H9 (cell line): ENCODE results near the gene OR5K4. TPM values are rescaled to one million over a fixed set of nuclear protein-coding genes. Genes with fewer than 3 reads are reported as not detected.

Experiments used
- DNase-seq: peaks from one replicate; pipeline ENCODE4 v3.0.0-alpha.2; 2017
- H2AFZ ChIP-seq: one replicate; pipeline ENCODE4 v1.6.1; 2013; ENCODE audit warnings: mild to moderate bottlenecking, low read length, control low read depth, moderate library complexity
- H2AK5ac ChIP-seq: 2 replicates; pipeline ENCODE4 v1.6.1; 2013; ENCODE audit warnings: low read length, control low read depth, mixed read lengths; ENCODE audit not compliant: insufficient read length
- H2BK120ac ChIP-seq: one replicate; pipeline ENCODE4 v1.6.1; 2013; ENCODE audit warnings: low read depth, mild to moderate bottlenecking, low read length, control low read depth, inconsistent platforms; ENCODE audit not compliant: poor library complexity, severe bottlenecking
- H2BK12ac ChIP-seq: 2 replicates; pipeline ENCODE4 v1.6.1; 2013; ENCODE audit warnings: low read length, control low read depth, mixed read lengths, low read depth; ENCODE audit not compliant: insufficient read length
- H2BK15ac ChIP-seq: 2 replicates; pipeline ENCODE4 v1.6.1; 2013; ENCODE audit warnings: low read depth, low read length, control low read depth
- H2BK20ac ChIP-seq: one replicate; pipeline ENCODE4 v1.6.1; 2013; ENCODE audit warnings: low read depth, mild to moderate bottlenecking, low read length, control low read depth, inconsistent platforms; ENCODE audit not compliant: poor library complexity, severe bottlenecking
- H2BK5ac ChIP-seq: 2 replicates; pipeline ENCODE4 v1.6.1; 2013; ENCODE audit warnings: low read length, control low read depth, mixed read lengths; ENCODE audit not compliant: insufficient read length
- H3K14ac ChIP-seq: 2 replicates; pipeline ENCODE4 v1.6.1; 2013; ENCODE audit warnings: low read length, control low read depth; ENCODE audit not compliant: insufficient read depth
- H3K18ac ChIP-seq: 2 replicates; pipeline ENCODE4 v1.6.1; 2013; ENCODE audit warnings: low read depth, mild to moderate bottlenecking, mixed read lengths, low read length, control low read depth; ENCODE audit not compliant: insufficient read length
- H3K23ac ChIP-seq: 2 replicates; pipeline ENCODE4 v1.6.1; 2013; ENCODE audit warnings: low read length, control low read depth, mixed read lengths, low read depth; ENCODE audit not compliant: insufficient read length
- H3K23me2 ChIP-seq: 2 replicates; pipeline ENCODE4 v1.6.1; 2013; ENCODE audit warnings: low read depth, mild to moderate bottlenecking, mixed read lengths, low read length, control low read depth; ENCODE audit not compliant: insufficient read length, poor library complexity, severe bottlenecking
- H3K27ac ChIP-seq: 2 replicates; pipeline ENCODE4 v1.5.1; 2013; ENCODE audit warnings: low read length, control low read depth, mixed read lengths, low read depth; ENCODE audit not compliant: insufficient read length
- H3K27me3 ChIP-seq: 2 replicates; pipeline ENCODE4 v1.6.1; 2013; ENCODE audit warnings: low read length, control low read depth, inconsistent platforms; ENCODE audit not compliant: insufficient read depth
- H3K4ac ChIP-seq: 2 replicates; pipeline ENCODE4 v1.6.1; 2013; ENCODE audit warnings: low read depth, mild to moderate bottlenecking, control low read depth, inconsistent platforms, low read length, moderate library complexity
- H3K4me1 ChIP-seq: 2 replicates; pipeline ENCODE4 v1.6.1; 2013; ENCODE audit warnings: low read length, control low read depth, inconsistent platforms; ENCODE audit not compliant: insufficient read depth
- H3K4me2 ChIP-seq: 2 replicates; pipeline ENCODE4 v1.6.1; 2013; ENCODE audit warnings: low read length, control low read depth, mixed read lengths; ENCODE audit not compliant: insufficient read length, insufficient read depth
- H3K56ac ChIP-seq: 2 replicates; pipeline ENCODE4 v1.6.1; 2013; ENCODE audit warnings: low read depth, mild to moderate bottlenecking, mixed read lengths, low read length, control low read depth; ENCODE audit not compliant: insufficient read length
- H3K79me1 ChIP-seq: 2 replicates; pipeline ENCODE4 v1.6.1; 2013; ENCODE audit warnings: low read depth, mild to moderate bottlenecking, moderate library complexity, low read length, control low read depth, inconsistent platforms; ENCODE audit not compliant: insufficient read depth, poor library complexity, severe bottlenecking
- H3K79me2 ChIP-seq: 2 replicates; pipeline ENCODE4 v1.6.1; 2013; ENCODE audit warnings: low read length, control low read depth, inconsistent platforms; ENCODE audit not compliant: insufficient read depth
- H3K9ac ChIP-seq: 2 replicates; pipeline ENCODE4 v1.6.1; 2013; ENCODE audit warnings: low read length, control low read depth, mixed read lengths; ENCODE audit not compliant: insufficient read length; ENCODE audit errors: extremely low read depth
- H3K9me3 ChIP-seq: one replicate; pipeline ENCODE4 v1.6.1; 2013; ENCODE audit warnings: low read depth, low read length, inconsistent platforms; ENCODE audit not compliant: control insufficient read depth
- H3T11ph ChIP-seq: one replicate; pipeline ENCODE4 v1.6.1; 2013; ENCODE audit warnings: mild to moderate bottlenecking, low read length, control low read depth, inconsistent platforms
- H4K20me1 ChIP-seq: one replicate; pipeline ENCODE4 v1.6.1; 2013; ENCODE audit not compliant: control insufficient read depth, insufficient read length, insufficient read depth
- H4K5ac ChIP-seq: 2 replicates; pipeline ENCODE4 v1.6.1; 2013; ENCODE audit warnings: low read depth, mild to moderate bottlenecking, mixed read lengths, low read length, control low read depth; ENCODE audit not compliant: insufficient read length
- H4K8ac ChIP-seq: replicated peaks from 2 replicates; pipeline ENCODE4 v1.6.1; 2013; ENCODE audit warnings: low read length, control low read depth, mixed read lengths, low read depth; ENCODE audit not compliant: insufficient read length
- H4K91ac ChIP-seq: 2 replicates; pipeline ENCODE4 v1.6.1; 2013; ENCODE audit warnings: low read depth, mild to moderate bottlenecking, moderate library complexity, mixed read lengths, low read length, control low read depth; ENCODE audit not compliant: insufficient read length
- H3K27ac Mint-ChIP-seq, 3 experiments: 2 replicates in 2 of 3; 3 replicates in 1 of 3; pipeline ENCODE4 v1.8.0; 2020 to 2021; ENCODE audit warnings: mixed read lengths in 3 of 3, mild to moderate bottlenecking in 1 of 3, moderate library complexity in 1 of 3
- H3K27me3 Mint-ChIP-seq: 2 replicates; pipeline ENCODE4 v1.8.0; 2021; ENCODE audit warnings: low read depth, mild to moderate bottlenecking, moderate library complexity, mixed read lengths
- H3K36me3 Mint-ChIP-seq, 3 experiments: 2 replicates in 2 of 3; 3 replicates in 1 of 3; pipeline ENCODE4 v1.8.0; 2020 to 2021; ENCODE audit warnings: low read depth in 3 of 3, mixed read lengths in 3 of 3; ENCODE audit not compliant: insufficient read depth in 1 of 3
- H3K4me1 Mint-ChIP-seq, 2 experiments: 2 replicates each; pipeline ENCODE4 v1.8.0; 2020; ENCODE audit warnings: mixed read lengths in 2 of 2
- H3K4me3 Mint-ChIP-seq, 2 experiments: 2 replicates in 1 of 2; 3 replicates in 1 of 2; pipeline ENCODE4 v1.8.0; 2020 to 2021; ENCODE audit warnings: mild to moderate bottlenecking in 2 of 2, mixed read lengths in 2 of 2, moderate library complexity in 1 of 2
- H3K9me3 Mint-ChIP-seq, 2 experiments: 2 replicates in 1 of 2; 3 replicates in 1 of 2; pipeline ENCODE4 v1.8.0; 2020; ENCODE audit warnings: mild to moderate bottlenecking in 2 of 2, mixed read lengths in 2 of 2, moderate library complexity in 1 of 2
- total RNA-seq: library from RNA; stranded (reverse); gene quantifications from 2 replicates; pipeline ENCODE4 v1.2.1, GENCODE V29; 2021
- TF ChIP-seq, protein P1 (sequence below): fragments of 200-600 bp; sonication (generic); conservative IDR thresholded peaks from 3 replicates; pipeline ENCODE4 v1.8.0; 2021; ENCODE audit warnings: antibody characterized with exemption, mild to moderate bottlenecking

Gene OR5K4
- total RNA-seq, 1 experiment from 2014 or later: not detected

DNA sequence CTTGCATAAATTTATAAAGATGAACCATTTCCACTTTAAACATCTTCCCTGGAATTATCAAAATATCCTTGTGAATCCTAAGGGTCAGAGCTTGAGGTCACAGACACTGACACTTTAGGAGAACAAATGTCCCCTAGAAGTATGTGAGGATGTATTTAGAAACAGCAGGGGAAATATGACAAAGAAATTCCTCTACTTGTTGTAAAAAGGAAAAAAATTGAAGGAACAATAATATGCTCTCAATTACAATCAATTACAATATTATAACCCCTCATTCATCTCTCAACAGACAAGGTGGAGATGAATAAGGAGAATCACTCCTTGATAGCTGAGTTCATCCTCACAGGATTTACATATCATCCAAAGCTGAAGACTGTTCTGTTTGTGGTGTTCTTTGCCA is 36.7 kb downstream of the OR5K4 start, which contains the start of gene OR5K3:
TSS of gene OR5K3 (plus strand) at position 301 of the 400 bp plus-strand sequence. CDS start at position 301, 0 bp downstream.
- no peak within 1 kb of the TSS for H4K8ac ChIP-seq
- no peak within 1 kb of the TSS for H2AK5ac ChIP-seq
- H3K23ac ChIP-seq: no peak within 1 kb of the TSS
- H3K4me1 ChIP-seq: no peaks in the 10 kb centered on the region
- H3K4ac ChIP-seq: no peak within 1 kb of the TSS
- H3K14ac ChIP-seq: no peak within 1 kb of the TSS
- no peaks in the 10 kb centered on the region for H4K20me1 ChIP-seq
- H3K18ac ChIP-seq: no peak within 1 kb of the TSS
- no peak within 1 kb of the TSS for H3K27ac ChIP-seq
- no peak within 1 kb of the TSS for H4K5ac ChIP-seq
- no peak within 1 kb of the TSS for H2BK15ac ChIP-seq
- Mint-ChIP-seq H3K27me3 (no peaks in the 10 kb centered on the region), H3K4me3 (no peak within 1 kb of the TSS), H3K9me3 (no peaks in the 10 kb centered on the region), H3K27ac (no peak within 1 kb of the TSS), H3K4me1 (peaks cover 0 to 7% of the 10 kb centered on the region in 2 experiments; a peak in 1 of 4 replicates), H3K36me3 (no peaks in the 10 kb centered on the region)
- H2AFZ ChIP-seq: no peak within 1 kb of the TSS
- H3K56ac ChIP-seq: no peak within 1 kb of the TSS
- no peak within 1 kb of the TSS for H3K4me2 ChIP-seq
- no peak within 1 kb of the TSS for H2BK12ac ChIP-seq
- no peaks in the 10 kb centered on the region for H3K79me2 ChIP-seq
- H2BK20ac ChIP-seq: no peak within 1 kb of the TSS
- H3K79me1 ChIP-seq: no peaks in the 10 kb centered on the region
- no peak within 1 kb of the TSS for H2BK5ac ChIP-seq
- H3K9ac ChIP-seq: no peak within 1 kb of the TSS
- H2BK120ac ChIP-seq: no peak within 1 kb of the TSS
- H3K23me2 ChIP-seq: no peaks in the 10 kb centered on the region
- H4K91ac ChIP-seq: no peak within 1 kb of the TSS
- TF ChIP-seq, protein P1, sequence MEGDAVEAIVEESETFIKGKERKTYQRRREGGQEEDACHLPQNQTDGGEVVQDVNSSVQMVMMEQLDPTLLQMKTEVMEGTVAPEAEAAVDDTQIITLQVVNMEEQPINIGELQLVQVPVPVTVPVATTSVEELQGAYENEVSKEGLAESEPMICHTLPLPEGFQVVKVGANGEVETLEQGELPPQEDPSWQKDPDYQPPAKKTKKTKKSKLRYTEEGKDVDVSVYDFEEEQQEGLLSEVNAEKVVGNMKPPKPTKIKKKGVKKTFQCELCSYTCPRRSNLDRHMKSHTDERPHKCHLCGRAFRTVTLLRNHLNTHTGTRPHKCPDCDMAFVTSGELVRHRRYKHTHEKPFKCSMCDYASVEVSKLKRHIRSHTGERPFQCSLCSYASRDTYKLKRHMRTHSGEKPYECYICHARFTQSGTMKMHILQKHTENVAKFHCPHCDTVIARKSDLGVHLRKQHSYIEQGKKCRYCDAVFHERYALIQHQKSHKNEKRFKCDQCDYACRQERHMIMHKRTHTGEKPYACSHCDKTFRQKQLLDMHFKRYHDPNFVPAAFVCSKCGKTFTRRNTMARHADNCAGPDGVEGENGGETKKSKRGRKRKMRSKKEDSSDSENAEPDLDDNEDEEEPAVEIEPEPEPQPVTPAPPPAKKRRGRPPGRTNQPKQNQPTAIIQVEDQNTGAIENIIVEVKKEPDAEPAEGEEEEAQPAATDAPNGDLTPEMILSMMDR: no peak
- H3K9me3 ChIP-seq: no peaks in the 10 kb centered on the region
- DNase-seq: no peak
- H3K27me3 ChIP-seq: no peaks in the 10 kb centered on the region
- H3T11ph ChIP-seq: no peak within 1 kb of the TSS
